GM21515 (cell line): Measurements from ENCODE around the gene RASA1.
"Not testable (repeated sequence)": the region's sequence is repeated elsewhere in the genome, so short reads cannot be mapped to it uniquely, and the experiment has no call there.

Source experiments
- ATAC-seq: cut with Tn5 transposase; IDR thresholded peaks from one replicate; pipeline ENCODE4 v1.9.1; 2021; ENCODE audit not compliant: unreplicated experiment

The RASA1 gene

DNA sequence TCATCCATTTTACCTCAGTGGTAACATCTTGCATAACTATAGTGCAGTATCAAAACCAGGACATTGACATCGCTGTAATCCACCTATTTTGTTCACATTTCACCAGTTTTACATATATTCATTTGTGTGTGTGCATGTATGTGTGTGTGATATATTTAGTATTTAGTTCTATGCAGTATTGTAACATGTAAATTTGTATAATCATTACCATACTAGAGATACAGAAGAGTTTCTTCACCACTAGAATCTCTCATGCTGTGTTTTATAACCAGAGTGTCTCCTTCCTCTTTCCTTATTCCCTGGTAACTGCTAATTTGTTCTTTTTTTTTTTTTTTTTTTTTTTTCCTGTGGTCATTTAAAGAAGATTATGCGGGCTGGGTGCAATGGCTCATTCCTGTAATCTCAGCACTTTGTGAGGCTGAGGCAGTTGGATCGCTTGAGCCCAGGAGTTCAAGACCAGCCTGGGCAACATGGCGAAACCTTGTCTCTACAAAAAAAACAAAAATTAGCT lies 11.0 kb downstream of the RASA1 start:
- no peak for ATAC-seq

DNA sequence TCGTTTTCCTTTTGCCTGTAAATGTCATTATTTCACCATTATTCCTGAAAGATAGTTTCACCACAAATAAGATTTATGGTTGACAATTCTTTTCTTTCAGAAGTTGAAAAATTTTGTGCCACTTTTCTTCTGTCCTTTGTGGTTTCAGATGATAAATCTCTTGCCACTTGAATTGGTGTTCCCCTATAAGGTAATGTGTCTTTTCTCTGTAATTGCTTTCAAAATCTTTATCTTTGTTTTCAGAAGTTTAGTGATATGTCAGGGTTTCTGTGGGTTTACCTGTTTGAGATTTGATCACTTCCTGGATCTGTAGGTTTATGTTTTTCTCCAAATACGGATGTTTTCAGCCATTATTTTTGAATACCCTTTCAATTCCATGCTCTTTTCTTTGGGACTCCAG lies 14.6 kb downstream of the RASA1 start:
- ATAC-seq = no peak

DNA sequence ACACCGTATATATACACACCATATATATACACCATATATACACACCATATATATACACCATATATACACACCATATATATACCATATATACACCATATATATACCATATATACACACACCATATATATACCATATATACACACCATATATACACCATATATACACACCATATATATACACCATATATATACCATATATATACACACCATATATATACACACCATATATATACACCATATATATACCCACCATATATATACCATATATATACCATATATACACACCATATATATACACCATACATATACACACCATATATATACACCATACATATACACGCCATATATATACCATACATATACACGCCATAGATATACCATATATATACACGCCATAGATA lies 19.6 kb downstream of the RASA1 start:
- ATAC-seq = not testable (repeated sequence)

DNA sequence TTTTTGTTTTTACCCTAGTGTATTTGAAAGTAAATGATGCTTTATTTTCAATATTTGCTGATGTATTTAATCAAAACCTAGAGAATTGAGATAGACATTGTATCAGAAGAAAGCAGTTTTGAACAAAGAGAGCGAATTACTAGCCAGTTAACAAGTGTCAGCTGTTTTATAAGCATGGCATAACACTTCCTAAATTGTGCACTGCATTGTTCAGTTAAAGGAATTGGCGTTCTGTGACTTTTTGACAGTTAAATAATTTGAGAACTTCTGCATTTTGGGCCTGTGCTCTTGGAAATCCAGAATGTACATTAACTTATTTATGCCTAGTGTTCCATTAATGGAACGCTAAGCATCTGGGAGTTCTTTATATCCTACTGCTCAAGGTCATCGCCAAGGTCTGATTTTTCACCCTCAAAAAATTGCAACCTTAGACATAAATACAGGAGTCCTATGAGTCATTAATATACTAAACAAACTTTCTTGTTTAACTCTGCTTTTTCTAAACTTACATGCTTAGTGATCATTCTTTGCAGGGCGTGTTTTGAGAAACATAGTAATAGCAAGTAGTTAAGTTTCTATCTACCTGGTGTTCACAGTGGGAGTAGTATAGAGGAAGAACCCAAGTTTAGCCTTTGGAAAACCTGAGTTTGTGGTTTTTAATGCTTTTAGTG lies 31.1 kb downstream of the RASA1 start:
- no peak for ATAC-seq

DNA sequence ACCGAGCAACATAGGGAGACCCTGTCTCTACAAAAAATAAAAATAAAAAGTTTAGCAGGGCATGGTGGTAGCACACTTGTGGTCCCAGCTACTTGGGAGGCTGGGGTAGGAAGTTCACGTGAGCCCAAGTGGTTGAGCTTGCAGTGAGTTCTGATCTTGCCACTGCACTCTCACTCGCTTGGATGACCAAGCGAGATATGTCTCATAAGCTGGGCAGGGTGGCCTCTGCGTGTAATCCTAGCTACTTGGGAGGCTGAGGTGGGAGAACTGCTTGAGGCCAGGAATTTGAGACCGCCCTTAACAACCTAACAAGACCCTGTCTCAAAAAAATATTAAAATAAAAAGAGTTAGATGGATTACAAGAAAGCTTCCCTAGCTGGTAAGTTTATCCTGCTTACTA lies 32.5 kb downstream of the RASA1 start:
- no peak for ATAC-seq

DNA sequence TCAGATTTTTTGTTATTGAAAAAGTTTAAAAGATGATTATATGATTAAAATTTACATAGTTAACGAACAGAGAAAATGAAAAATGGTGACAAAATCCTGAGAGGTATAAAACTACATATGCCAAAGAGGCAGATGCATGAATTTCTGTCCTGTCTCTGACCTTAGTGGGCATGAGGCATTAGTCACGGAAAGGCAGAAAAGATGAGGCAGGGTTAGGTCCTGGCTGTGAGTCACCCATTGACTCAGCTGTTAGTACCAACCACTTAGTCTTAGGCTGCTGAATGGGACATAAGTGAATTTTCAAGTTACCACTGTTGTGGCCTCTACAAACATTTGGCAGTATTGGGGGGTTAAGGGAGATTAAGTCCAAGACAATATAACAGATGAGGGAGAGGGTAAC lies 33.1 kb downstream of the RASA1 start:
- no peak for ATAC-seq

DNA sequence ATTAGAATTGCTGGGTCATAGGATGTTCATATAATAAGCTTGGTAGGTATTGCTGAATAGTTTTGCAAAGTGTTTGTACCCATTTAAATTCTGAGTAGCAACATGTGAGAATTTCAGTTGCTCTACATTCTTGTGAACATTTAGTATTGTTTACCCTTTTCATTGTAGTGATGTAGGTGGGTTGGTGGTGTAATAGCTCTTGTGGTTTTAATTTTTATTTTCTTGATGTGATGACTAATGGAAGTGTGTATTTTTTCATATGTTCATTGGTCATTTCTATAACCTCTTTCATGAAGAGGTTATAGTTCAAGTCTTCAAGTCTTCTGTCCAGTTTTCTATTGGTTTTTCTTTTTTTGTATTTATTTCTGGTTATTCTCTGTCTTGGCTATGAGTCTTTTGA lies 34.4 kb downstream of the RASA1 start:
- ATAC-seq = no peak

DNA sequence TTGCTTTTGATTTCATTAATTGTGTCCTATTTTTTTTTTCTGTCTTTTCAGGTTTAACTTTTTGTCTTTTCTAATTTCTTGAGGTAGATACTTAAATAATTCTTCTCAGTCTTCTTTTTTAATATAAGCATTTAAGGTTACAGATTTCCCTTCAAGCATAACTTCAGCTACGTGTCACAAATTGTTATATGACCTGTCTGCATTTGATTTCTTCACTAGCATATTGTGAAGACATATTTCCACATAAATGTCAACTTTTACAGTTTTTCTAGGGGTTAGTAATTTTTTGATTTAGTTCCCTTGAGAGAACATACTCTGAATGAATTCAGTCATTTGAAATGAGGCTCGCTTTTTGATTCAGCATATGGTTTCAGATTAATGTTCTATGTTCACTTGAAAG lies 35.6 kb downstream of the RASA1 start:
- no peak for ATAC-seq

DNA sequence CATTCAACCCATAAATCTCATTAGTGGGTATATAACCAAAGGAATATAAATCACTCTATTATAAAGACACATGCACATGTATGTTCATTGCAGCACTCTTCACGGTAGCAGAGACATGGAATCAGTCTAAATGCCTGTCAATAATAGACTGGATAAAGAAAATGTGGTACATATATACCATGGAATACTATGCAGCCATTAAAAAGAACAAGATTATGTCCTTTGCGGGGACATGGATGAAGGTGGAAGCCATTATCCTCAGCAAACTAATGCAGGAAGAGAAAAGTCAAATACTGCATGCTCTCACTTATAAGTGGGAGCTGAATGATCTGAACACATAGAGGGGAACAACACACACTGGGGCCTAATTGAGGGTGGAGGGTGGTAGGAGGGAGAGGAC lies 38.4 kb downstream of the RASA1 start:
- not testable (repeated sequence) for ATAC-seq

DNA sequence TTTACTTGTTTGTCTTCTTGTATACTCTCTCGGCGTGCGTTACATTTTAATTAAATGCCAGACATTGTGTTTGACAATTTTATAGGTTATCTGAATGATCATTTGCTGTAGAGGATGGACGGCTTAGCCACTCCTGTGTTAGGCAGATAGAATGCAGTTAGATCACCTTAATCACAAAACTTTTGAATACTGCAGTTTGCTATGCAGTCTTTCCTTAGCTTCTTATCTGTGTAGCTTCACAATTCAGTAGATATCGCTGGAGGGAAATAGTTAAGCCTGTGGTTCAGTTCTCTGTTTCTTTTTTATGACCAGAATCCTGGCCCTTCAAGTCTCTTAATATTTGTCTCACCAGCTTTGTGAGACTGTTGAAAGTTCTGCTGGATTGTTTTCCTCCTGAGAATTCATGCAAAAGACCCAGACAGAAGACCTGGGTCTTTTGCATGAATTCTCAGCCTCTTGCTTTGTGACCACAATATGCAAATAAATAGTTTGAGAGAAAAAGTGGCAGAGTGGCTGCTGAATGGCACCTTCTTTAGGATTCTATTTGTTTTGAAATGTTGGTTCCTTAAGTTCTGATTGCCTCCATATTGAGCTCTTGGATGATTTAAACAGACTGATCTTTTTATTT lies 40.2 kb downstream of the RASA1 start:
- peak; percentile 91 for ATAC-seq

DNA sequence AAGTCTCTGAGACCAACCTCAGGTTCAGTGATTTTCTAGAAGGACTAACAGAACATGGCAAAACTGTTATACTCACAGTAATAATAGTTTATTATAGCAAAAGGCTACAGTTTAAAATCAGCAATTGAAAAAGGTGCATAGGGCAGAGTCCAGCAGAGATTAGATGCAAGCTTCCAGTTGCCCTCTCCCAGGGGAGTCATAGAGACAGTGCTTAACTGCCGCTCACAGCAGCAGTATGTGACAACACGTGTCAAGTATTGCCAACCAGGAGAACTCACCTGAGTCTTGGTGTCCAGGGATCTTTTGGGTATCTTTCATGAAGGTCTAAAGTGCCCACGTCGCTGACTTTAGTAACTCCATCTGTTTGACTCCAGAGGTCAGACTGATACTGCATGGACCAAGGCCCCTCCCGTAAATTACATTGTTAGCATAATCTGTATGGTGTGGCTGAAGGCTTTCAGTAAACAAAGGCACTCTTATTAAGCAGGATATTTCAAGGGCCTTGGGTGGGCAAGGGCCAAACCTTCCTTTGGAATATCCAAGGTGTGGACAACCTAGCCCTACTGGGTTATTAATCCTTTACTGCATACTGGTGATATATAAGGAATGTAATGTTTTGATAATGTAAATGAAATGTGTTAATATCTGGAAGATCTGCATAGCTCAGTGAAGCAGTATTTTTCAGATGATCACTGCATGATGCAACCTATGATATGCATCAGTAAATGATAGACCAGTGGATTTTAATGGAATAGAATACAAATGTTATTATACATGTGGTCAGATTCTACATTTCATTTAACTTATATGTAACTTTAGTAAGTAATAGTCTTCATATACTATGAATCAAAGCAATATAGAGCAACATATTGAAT lies 44.0 kb downstream of the RASA1 start:
- no peak for ATAC-seq

DNA sequence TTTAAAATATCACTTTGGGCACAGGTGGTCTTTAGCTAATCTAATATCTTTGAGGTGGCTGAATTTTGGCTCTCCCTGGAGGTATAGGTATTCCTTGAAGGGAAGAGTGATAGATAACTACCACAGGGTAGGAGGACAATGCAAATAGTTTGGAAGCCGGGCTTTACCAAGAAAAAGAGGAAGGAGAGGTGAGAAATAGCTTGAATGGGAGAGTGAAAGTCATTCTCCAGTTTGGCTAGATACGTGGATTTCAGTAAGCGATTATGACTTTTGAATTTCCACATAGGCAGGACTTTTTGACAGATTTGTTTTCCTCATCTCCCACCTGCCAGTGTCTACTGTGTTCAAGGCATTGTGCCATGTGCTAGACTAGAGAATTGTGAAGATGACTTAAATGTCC lies 45.5 kb downstream of the RASA1 start:
- ATAC-seq = no peak

DNA sequence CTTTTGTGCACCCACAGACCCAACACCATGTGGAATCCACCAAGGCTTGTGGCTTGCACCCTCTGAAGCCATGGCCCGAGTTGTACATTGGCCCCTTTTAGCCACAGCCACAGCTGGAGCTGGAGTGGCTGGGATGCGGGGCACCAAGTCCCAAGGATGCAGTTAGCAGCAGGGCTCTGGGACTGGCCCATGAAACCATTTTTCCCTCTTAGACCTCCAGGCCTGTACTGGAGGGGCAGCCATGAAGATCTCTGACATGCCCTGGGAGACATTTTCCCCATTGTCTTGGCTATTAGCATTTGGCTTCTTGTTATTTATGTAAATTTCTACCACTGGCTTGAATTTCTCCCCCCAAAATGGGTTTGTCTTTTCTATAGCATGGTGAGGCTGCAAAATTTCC lies 51.8 kb downstream of the RASA1 start:
- ATAC-seq = no peak

DNA sequence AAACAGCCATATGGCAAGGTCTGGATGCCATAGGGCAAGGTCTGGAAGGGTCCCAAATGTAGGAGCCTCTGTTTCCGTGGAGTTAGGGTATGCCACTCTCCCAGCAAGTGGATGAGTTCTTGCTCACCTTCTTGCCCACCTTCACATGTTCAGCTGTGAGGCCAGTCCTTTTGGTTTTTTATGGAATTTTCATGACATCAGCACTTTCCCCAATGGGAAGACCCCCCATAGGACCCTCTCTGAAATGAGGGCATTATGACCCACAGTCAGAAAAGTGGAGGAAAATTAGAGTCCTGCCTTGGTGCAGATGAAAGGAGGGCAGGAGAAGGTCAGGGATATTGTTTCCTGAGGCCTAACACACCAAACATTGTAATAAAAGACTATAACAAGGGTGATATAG lies 53.9 kb downstream of the RASA1 start:
- no peak for ATAC-seq

DNA sequence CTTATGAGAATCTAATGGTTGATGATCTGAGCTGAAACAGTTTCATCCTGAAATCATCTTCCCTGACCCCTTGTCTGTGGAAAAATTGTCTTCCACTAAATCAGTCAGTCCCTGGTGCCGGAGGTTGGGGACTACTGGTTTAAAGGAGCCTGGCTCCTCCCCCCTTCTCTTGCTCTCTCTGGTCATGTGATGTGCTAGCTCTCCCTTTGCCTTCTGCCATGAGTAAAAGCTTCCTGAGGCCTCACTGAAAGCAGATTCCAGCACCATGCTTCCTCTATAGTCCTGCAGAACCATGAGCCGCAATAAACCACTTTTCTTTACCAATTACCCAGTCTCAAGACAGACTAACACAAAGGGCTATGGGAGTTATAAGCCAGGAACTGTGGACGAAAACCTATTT lies 54.7 kb downstream of the RASA1 start:
- no peak for ATAC-seq

DNA sequence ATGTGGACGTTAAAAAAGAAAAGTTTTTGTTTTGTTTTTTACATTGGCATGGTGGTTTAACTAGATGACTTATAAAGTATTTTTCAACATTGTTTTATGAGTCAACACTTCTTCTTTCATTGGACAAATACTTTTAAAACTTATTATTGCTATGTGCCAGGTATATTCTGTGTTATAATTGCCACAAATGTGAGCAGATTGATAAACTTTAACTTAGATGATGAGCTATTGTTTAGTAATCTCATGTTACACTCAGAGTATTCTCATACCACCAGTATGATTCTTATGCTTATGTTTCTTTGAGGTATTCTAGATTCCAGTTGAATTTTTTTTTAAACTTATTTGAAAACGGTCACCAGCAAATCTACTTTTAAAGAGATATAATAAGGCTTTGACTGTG lies 60.3 kb downstream of the RASA1 start:
- ATAC-seq = no peak

DNA sequence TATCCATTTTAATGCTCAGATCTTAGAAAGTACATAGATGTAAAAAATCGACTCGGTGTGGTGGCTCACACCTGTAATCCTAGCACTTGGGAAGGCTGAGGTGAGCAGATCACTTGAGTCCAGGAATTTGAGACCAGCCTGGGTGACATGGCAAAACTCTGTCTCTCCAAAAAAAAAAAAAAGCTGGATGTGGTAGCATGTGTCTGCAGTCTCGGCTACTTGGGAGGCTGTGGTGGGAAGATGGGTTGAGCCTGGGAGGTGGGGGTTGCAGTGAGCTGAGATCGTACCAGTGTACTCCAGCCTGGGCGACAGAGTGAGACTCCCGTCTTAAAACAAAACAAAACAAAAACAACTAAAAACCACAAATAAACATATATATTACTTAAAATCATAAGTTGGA lies 61.4 kb downstream of the RASA1 start:
- no peak for ATAC-seq

DNA sequence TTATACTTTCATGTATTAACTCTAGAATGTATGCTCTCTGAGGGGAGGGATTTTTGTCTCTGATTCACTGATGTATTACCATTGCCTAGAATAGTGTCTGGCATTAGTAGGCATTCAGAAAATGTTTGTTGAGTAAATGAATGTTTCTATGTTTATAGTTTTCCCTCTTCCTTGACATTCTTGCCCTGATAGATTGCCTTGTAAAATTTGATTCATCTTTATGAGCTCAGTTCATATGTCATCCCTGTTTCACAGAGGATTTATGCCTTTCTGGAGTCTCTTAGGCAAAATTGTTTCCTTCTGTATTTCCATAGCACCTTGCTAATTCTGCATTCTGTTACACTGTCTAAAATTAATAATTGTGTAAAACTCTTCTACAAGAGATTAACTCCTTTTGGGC lies 72.3 kb downstream of the RASA1 start:
- ATAC-seq = no peak

DNA sequence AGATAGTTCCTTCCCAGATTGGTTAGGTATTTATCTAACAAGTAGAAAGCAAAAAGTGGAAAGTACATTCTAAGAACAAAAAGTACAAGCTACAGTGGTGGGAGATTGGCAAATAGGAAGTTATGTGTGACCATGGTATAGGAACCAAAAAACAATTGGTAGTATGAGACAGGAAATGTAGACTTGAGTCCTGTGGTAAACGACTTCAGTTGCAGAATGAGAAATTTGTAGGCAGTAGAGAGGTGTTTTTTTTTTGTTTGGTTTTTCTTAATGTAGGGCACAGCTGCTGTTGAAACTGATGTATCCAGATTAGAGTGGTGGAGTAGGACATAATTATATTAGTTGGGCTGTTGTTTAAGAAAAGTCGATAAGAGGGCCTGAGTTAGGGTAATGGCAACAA lies 73.0 kb downstream of the RASA1 start:
- peak; percentile 99 for ATAC-seq

DNA sequence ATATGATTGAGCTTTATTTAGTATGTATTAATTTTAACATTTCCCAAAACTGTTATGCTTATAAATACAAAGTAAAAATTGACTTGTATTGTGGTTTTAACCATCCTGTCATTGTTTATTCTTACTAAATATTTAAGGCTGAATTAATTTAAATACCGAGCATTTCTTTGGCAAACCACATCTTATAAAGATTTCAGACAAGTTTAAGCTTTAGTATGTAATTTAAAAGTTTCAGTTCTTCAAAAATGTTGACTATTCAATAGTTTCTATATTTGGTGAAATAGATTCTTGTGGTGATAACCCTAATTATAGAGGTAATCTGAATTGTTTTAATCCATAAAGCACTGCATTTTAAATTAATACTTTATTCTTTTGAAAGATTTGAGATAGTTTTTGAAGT lies 79.6 kb downstream of the RASA1 start:
- ATAC-seq = no peak

DNA sequence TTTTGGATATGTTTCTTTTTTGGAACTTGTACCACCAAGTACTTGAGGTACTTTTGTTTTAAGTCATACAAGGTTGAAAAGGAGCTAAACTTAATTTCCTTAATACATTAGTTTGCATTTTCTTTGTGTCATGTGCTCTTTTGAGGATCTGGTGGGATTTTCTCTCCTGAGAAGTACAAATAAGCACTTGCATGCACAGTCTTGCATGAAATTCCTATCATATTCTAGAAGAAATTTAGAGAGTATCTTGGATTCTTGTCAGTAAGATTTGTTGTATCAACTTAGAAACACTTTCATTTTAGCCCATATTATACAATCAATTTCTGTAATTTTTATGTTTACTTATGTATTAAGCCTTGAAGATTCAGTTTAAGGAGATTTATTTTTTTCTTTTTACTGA lies 80.2 kb downstream of the RASA1 start:
- no peak for ATAC-seq

DNA sequence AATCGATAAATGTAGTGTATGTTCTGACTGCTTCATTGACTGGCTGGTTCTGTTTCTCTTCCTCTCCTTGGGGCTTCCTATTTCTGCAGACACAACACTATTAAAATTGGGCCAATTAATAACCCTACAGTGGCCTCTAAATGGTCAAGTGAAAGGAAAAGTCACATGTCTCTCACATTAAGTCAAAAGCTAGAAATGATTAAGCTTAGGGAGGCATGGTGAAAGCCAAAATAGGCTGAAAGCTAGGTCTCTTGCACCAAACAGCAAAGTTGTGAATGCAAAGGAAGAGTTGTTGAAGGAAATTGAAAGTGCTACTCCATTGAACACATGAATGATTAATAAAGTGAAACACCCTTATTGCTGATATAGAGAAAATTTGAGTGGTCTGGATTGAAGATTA lies 86.8 kb downstream of the RASA1 start:
- ATAC-seq = no peak
